Lower leg skin (tissue), 4 donors: ENCODE results near the gene TRPC1. TPM values are rescaled to one million over a fixed set of nuclear protein-coding genes. Genes with fewer than 3 reads are reported as not detected.

ENCODE experiments used
- DNase-seq, 2 donors: peaks; one replicate each; pipeline ENCODE4 v3.0.0-alpha.2; 2019; ENCODE audit warnings: low spot score in 2 of 2
- H3K4me3 ChIP-seq: fragments of 200-600 bp; sonication (generic); 2 replicates; pipeline ENCODE4 v1.5.1; 2017; ENCODE audit warnings: mild to moderate bottlenecking, low read depth; ENCODE audit not compliant: poor library complexity, severe bottlenecking
- CTCF ChIP-seq, 3 donors: fragments of 450-650 bp; IDR thresholded peaks; one replicate each; pipeline ENCODE4 v1.5.1; 2016; ENCODE audit warnings: antibody characterized with exemption in 3 of 3, mild to moderate bottlenecking in 3 of 3, moderate library complexity in 2 of 3
- POLR2A ChIP-seq, 2 donors: fragments of 450-650 bp; IDR thresholded peaks; one replicate each; pipeline ENCODE4 v1.6.1; 2016 to 2017; ENCODE audit warnings: antibody characterized with exemption in 2 of 2, mild to moderate bottlenecking in 1 of 2, moderate library complexity in 1 of 2
- WGBS, 2 donors: methylation state at CpG; one replicate each; pipeline ENCODE4 v1.1.5; 2018; 5-methylcytosine and 5-hydroxymethylcytosine counted together
- intact Hi-C: fragments of 100-400 bp; cut with DNase I; formaldehyde crosslinking; loops from one replicate; pipeline ENCODE4 v1.15.0; 2023; ENCODE audit warnings: low total_unique reads
- total RNA-seq, 4 donors: library from RNA; depleted of rRNA; stranded (reverse); fragments of >200 nt; gene quantifications; one replicate each; pipeline ENCODE4 v1.1.0, GENCODE V29; 2016

TRPC1 gene
- total RNA-seq, 4 donors from 2014 or later: 2.7 to 5.5 (median 4.7) TPM

GRCh38 chr3:142768338-142768737, 44.5 kb downstream of the TRPC1 start:
- intact Hi-C loops: no loop called here
- H3K4me3 ChIP-seq: no peak overlapping the region
- no peak for DNase-seq
- TF ChIP-seq POLR2A (IDR thresholded peaks at IDR 0.05): no peak
- TF ChIP-seq CTCF (IDR thresholded peaks at IDR 0.05): no peak

- no peak for DNase-seq
- no peak overlapping the region for H3K4me3 ChIP-seq
- no peak for TF ChIP-seq CTCF (IDR thresholded peaks at IDR 0.05)
- TF ChIP-seq POLR2A (IDR thresholded peaks at IDR 0.05): no peak
- intact Hi-C loops: no loop called here
Observed at GRCh38 chr3:142777927-142778326, 54.1 kb downstream of the TRPC1 start.

- intact Hi-C loops: no loop called here
- H3K4me3 ChIP-seq: no peak overlapping the region
- no peak for DNase-seq
- 80 to 91% methylated on average over 2 of the region's 2 CpGs for WGBS, 2 donors
- no peak for TF ChIP-seq POLR2A (IDR thresholded peaks at IDR 0.05)
- TF ChIP-seq CTCF (IDR thresholded peaks at IDR 0.05): no peak
Observed at GRCh38 chr3:142778541-142778940, 54.7 kb downstream of the TRPC1 start.

GRCh38 chr3:142779591-142779990, 55.8 kb downstream of the TRPC1 start:
- intact Hi-C loops: no loop called here
- no peak overlapping the region for H3K4me3 ChIP-seq
- no peak for TF ChIP-seq CTCF (IDR thresholded peaks at IDR 0.05)
- no peak for TF ChIP-seq POLR2A (IDR thresholded peaks at IDR 0.05)
- no peak for DNase-seq

- 95 to 100% methylated on average over 2 of the region's 2 CpGs for WGBS, 2 donors
- intact Hi-C loops: no loop called here
- no peak for DNase-seq
Observed at GRCh38 chr3:142782616-142783015, 58.8 kb downstream of the TRPC1 start.

GRCh38 chr3:142784228-142784627, 60.4 kb downstream of the TRPC1 start:
- TF ChIP-seq POLR2A (IDR thresholded peaks at IDR 0.05) (no peak), CTCF (IDR thresholded peaks at IDR 0.05) (no peak)
- DNase-seq: no peak
- WGBS, 2 donors: 38 to 96% methylated on average over 1 of the region's 1 CpG

More at GRCh38 chr3:142782616-142783015, 58.8 kb downstream of the TRPC1 start:
- no peak for TF ChIP-seq POLR2A (IDR thresholded peaks at IDR 0.05)
- no peak overlapping the region for H3K4me3 ChIP-seq

More at GRCh38 chr3:142784228-142784627, 60.4 kb downstream of the TRPC1 start:
- intact Hi-C loops: no loop called here
- no peak overlapping the region for H3K4me3 ChIP-seq
